IPS DF 4.7 (cell line): ENCODE results near the gene ZBTB38.

Experiments
- DNase-seq: peaks from one replicate; pipeline ENCODE4 v3.0.0-alpha.2; 2013; ENCODE audit warnings: low spot score; ENCODE audit errors: extremely low read depth

The ZBTB38 gene

GRCh38 chr3:141367038-141367730 is 1.1 kb upstream of the ZBTB38 start:
- no peak for DNase-seq

GRCh38 chr3:141368925-141369794 is 856 bp downstream of the ZBTB38 start:
- no peak for DNase-seq

- no peak for DNase-seq
Measured at GRCh38 chr3:141370065-141370533, 1.8 kb downstream of the ZBTB38 start.

- no peak for DNase-seq
Measured at GRCh38 chr3:141371882-141372281, 3.6 kb downstream of the ZBTB38 start.

GRCh38 chr3:141372656-141373055 is 4.4 kb downstream of the ZBTB38 start:
- DNase-seq, result no peak

GRCh38 chr3:141373232-141373631 is 4.9 kb downstream of the ZBTB38 start:
- DNase-seq, result no peak

GRCh38 chr3:141373768-141374526 is 5.6 kb downstream of the ZBTB38 start:
- DNase-seq, result no peak

GRCh38 chr3:141375381-141376301 is 7.3 kb downstream of the ZBTB38 start:
- DNase-seq, result no peak

- DNase-seq, result no peak
Measured at GRCh38 chr3:141377377-141377776, 9.1 kb downstream of the ZBTB38 start.

- DNase-seq, result no peak
Measured at GRCh38 chr3:141378556-141378955, 10.3 kb downstream of the ZBTB38 start.

GRCh38 chr3:141379250-141379966 is 11.1 kb downstream of the ZBTB38 start:
- no peak for DNase-seq

GRCh38 chr3:141380279-141380678 is 12.0 kb downstream of the ZBTB38 start:
- DNase-seq, result no peak

- no peak for DNase-seq
Measured at GRCh38 chr3:141380987-141381386, 12.7 kb downstream of the ZBTB38 start.

- DNase-seq, result no peak
Measured at GRCh38 chr3:141382571-141382970, 14.3 kb downstream of the ZBTB38 start.

- no peak for DNase-seq
Measured at GRCh38 chr3:141383555-141384129, 15.3 kb downstream of the ZBTB38 start.

GRCh38 chr3:141384157-141384556 is 15.9 kb downstream of the ZBTB38 start:
- DNase-seq, result no peak

GRCh38 chr3:141384575-141384974 is 16.3 kb downstream of the ZBTB38 start:
- DNase-seq, result no peak

GRCh38 chr3:141385406-141386125 is 17.3 kb downstream of the ZBTB38 start:
- DNase-seq, result no peak

GRCh38 chr3:141386126-141386488 is 17.8 kb downstream of the ZBTB38 start:
- DNase-seq, result no peak
